PC-9 (cell line): ENCODE results near the gene SERPINE2. TPM values are rescaled to one million over a fixed set of nuclear protein-coding genes. Genes with fewer than 3 reads are reported as not detected.

Experiments
- BruUV-seq: library from RNA; stranded (reverse); fragments of 400-500 nt; replicated peaks from 2 replicates; lab custom pipeline; 2021; lab: Mats Ljungman, UMichigan
- CTCF ChIA-PET: fragments of 300-600 bp; sonication (Branson Sonifier 250); formaldehyde crosslinking; loops from one replicate; lab custom pipeline; 2022; ENCODE audit warnings: antibody characterized with exemption; lab: Charles Lee
- POLR2A ChIA-PET: fragments of 300-600 bp; sonication (Branson Sonifier 250); formaldehyde crosslinking; loops from one replicate; lab custom pipeline; 2022; ENCODE audit warnings: antibody characterized with exemption; ENCODE audit not compliant: unreplicated experiment; lab: Charles Lee
- DNase-seq, 2 experiments: peaks; one replicate each; pipeline versions ENCODE4 v3.0.0 to v3.0.0-alpha.2; 2015 to 2022; ENCODE audit warnings: mixed read lengths in 1 of 2
- H2AFZ ChIP-seq: fragments of 200-600 bp; sonication (generic); 2 replicates; pipeline ENCODE4 v1.8.1; 2017; ENCODE audit warnings: antibody characterized with exemption
- H3F3A ChIP-seq: fragments of 200-600 bp; sonication (generic); 2 replicates; pipeline ENCODE4 v1.8.1; 2017; ENCODE audit warnings: antibody characterized with exemption, mild to moderate bottlenecking, low read depth; ENCODE audit not compliant: insufficient read depth
- H3K27ac ChIP-seq: fragments of 200-600 bp; sonication (generic); 2 replicates; pipeline ENCODE4 v1.6.1; 2016; ENCODE audit warnings: mixed run types
- H3K27me3 ChIP-seq: fragments of 200-600 bp; sonication (generic); 2 replicates; pipeline ENCODE4 v1.6.1; 2016; ENCODE audit warnings: low read depth, mixed run types; ENCODE audit not compliant: insufficient read depth
- H3K36me3 ChIP-seq: fragments of 200-600 bp; sonication (generic); 2 replicates; pipeline ENCODE4 v1.6.1; 2016; ENCODE audit warnings: low read depth, mixed run types
- H3K4me1 ChIP-seq: fragments of 200-600 bp; sonication (generic); replicated peaks from 2 replicates; pipeline ENCODE4 v1.6.1; 2016; ENCODE audit warnings: mixed run types; ENCODE audit not compliant: insufficient read depth
- H3K4me2 ChIP-seq: fragments of 200-600 bp; sonication (generic); 2 replicates; pipeline ENCODE4 v1.6.1; 2017; ENCODE audit warnings: mixed run types
- H3K4me3 ChIP-seq: fragments of 200-600 bp; sonication (generic); 2 replicates; pipeline ENCODE4 v1.6.1; 2016; ENCODE audit warnings: mixed run types
- H3K79me2 ChIP-seq: fragments of 200-600 bp; sonication (generic); 2 replicates; pipeline ENCODE4 v1.6.1; 2017; ENCODE audit warnings: low read depth, mixed run types
- H3K9me2 ChIP-seq: fragments of 200-600 bp; sonication (generic); 2 replicates; pipeline ENCODE4 v1.8.1; 2017; ENCODE audit warnings: mild to moderate bottlenecking; ENCODE audit not compliant: insufficient read depth
- H3K9me3 ChIP-seq: fragments of 200-600 bp; sonication (generic); 2 replicates; pipeline ENCODE4 v1.8.1; 2016; ENCODE audit warnings: low read depth; ENCODE audit not compliant: insufficient read depth
- H4K20me1 ChIP-seq: fragments of 200-600 bp; sonication (generic); 2 replicates; pipeline ENCODE4 v1.8.1; 2017; ENCODE audit not compliant: insufficient read depth
- EZH2 ChIP-seq: fragments of 200-600 bp; sonication (generic); IDR thresholded peaks from 2 replicates; pipeline ENCODE4 v1.8.0; 2017; ENCODE audit warnings: antibody characterized with exemption, low read depth
- intact Hi-C: fragments of 100-400 bp; cut with micrococcal nuclease; formaldehyde crosslinking; loops from one replicate; pipeline ENCODE4 v1.10.0; 2022; ENCODE audit not compliant: unreplicated experiment
- total RNA-seq: library from RNA; stranded (reverse); gene quantifications from 2 replicates; pipeline ENCODE4 v1.2.3, GENCODE V29; 2021
- TF ChIP-seq, protein P1 (sequence below): fragments of 200-600 bp; sonication (generic); conservative IDR thresholded peaks from 2 replicates; pipeline ENCODE4 v1.6.1; 2017; ENCODE audit warnings: mixed run types, antibody characterized with exemption, mild to moderate bottlenecking, moderate library complexity

SERPINE2 gene
- total RNA-seq, 1 experiment from 2014 or later, result 110 TPM

DNA sequence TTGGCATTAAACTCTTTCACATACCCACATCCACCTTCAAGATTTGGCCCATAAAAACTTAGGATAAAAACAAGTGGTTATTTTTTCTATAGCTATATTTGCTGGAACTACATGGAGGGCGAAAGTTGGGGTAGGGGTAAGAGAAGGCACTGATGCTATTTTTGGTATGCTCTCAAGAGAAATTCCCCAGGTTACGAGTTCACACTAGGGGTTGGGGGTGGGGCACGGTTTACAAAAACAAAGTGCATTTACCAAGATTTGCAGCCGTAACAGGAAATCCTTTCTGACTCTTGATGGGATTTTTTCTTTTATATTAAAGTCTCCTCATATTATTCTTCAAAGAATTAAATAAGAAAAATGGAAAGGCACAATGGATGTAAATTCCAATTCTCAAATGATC lies 6.8 kb downstream of the SERPINE2 start:
- Histone ChIP-seq H3K27ac (no peak overlapping the region), H3K4me2 (no peak overlapping the region), H3K9me3 (no peaks in the 10 kb centered on the region), H3K79me2 (peaks cover 75% of the 10 kb centered on the region), H3F3A (no peaks in the 10 kb centered on the region), H3K4me1 (peaks cover 8% of the 10 kb centered on the region), H3K4me3 (no peak overlapping the region), H2AFZ (no peak overlapping the region), H4K20me1 (peaks cover 20% of the 10 kb centered on the region), H3K27me3 (no peaks in the 10 kb centered on the region), H3K36me3 (no peaks in the 10 kb centered on the region), H3K9me2 (no peaks in the 10 kb centered on the region)
- ChIA-PET CTCF (no interaction called here), POLR2A (no interaction called here)
- no TSS peak for BruUV-seq
- no peak for DNase-seq
- TF ChIP-seq, protein P1, sequence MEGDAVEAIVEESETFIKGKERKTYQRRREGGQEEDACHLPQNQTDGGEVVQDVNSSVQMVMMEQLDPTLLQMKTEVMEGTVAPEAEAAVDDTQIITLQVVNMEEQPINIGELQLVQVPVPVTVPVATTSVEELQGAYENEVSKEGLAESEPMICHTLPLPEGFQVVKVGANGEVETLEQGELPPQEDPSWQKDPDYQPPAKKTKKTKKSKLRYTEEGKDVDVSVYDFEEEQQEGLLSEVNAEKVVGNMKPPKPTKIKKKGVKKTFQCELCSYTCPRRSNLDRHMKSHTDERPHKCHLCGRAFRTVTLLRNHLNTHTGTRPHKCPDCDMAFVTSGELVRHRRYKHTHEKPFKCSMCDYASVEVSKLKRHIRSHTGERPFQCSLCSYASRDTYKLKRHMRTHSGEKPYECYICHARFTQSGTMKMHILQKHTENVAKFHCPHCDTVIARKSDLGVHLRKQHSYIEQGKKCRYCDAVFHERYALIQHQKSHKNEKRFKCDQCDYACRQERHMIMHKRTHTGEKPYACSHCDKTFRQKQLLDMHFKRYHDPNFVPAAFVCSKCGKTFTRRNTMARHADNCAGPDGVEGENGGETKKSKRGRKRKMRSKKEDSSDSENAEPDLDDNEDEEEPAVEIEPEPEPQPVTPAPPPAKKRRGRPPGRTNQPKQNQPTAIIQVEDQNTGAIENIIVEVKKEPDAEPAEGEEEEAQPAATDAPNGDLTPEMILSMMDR, result no peak
- TF ChIP-seq EZH2, result no peak
- intact Hi-C loops, result no loop called here

DNA sequence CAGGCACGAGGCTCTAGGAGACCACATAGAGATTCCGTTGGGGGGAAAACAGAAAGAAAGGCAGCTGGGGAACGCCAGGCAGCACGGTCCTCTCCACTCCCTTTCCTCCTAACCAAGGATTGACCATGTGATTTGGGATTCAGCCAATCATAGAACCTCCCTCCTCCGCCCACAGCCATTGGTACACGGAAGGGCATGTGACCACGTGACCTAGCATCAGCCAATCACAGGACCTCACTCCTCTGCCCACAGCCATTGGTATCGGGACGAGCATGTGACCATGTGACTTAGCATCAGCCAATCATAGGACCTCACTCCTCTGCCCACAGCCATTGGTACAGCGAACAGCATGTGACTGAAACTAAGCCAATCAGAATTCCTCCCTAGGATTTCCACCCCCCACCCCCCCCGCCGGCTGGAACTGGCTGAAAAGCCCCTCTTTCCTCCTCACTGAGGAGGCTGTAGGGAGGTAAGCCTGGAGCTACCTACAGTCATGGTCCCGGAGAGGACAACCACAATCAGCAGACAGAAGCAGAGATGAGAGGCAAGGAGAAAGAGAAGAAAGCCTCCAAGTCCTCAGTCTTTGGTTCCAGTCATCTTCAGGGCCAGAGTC lies 7.6 kb downstream of the SERPINE2 start:
- TF ChIP-seq, protein P1, result no peak
- TF ChIP-seq EZH2, result no peak
- H3K4me2 ChIP-seq, result no peak overlapping the region
- H3K9me2 ChIP-seq, result no peaks in the 10 kb centered on the region
- BruUV-seq, result no TSS peak
- peaks cover 72% of the 10 kb centered on the region for H3K79me2 ChIP-seq
- ChIA-PET POLR2A (interaction anchor here (0.7 kb wide), 1 partner anchor 216 kb away, joined by 3 read pairs; no protein-coding TSS in a partner anchor), CTCF (no interaction called here)
- H3K9me3 ChIP-seq, result no peaks in the 10 kb centered on the region
- no peak overlapping the region for H3K4me3 ChIP-seq
- H2AFZ ChIP-seq, result no peak overlapping the region
- H3K4me1 ChIP-seq, result no peaks in the 10 kb centered on the region
- no peaks in the 10 kb centered on the region for H3F3A ChIP-seq
- no peaks in the 10 kb centered on the region for H3K36me3 ChIP-seq
- intact Hi-C loops, result no loop called here
- H4K20me1 ChIP-seq, result peaks cover 13% of the 10 kb centered on the region; the same call in 1 of the 2 replicates
- H3K27me3 ChIP-seq, result no peaks in the 10 kb centered on the region
- H3K27ac ChIP-seq, result no peak overlapping the region
- no peak for DNase-seq

DNA sequence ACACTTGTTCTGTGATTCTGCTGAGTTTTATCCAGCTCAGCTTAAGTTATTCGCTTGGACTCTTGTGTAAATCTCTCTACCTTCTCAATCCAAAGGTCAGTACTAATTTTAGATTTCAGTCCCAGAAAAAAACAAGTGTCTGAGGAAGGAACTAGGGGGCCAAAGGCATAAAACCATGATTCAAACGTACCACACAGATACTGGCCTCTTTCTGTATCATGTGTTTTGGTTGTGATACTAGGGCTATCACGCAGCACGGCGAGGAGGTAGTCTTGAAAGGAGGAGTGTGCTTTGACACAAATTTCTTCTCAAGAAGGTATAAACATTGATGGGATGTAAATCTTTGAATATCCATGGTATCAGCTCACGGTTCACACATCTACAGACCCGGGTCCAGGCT lies 8.3 kb downstream of the SERPINE2 start:
- Histone ChIP-seq H3K9me3 (no peaks in the 10 kb centered on the region), H3F3A (no peaks in the 10 kb centered on the region), H3K27me3 (no peaks in the 10 kb centered on the region), H3K36me3 (no peaks in the 10 kb centered on the region), H3K9me2 (no peaks in the 10 kb centered on the region), H3K79me2 (peaks cover 74% of the 10 kb centered on the region), H3K27ac (no peak overlapping the region), H4K20me1 (peaks cover 13% of the 10 kb centered on the region; the same call in 1 of the 2 replicates), H3K4me2 (no peak overlapping the region), H3K4me1 (no peaks in the 10 kb centered on the region), H2AFZ (no peak overlapping the region), H3K4me3 (no peak overlapping the region)
- ChIA-PET POLR2A (interaction anchor here (0.7 kb wide), 1 partner anchor 215 kb away, joined by 3 read pairs; no protein-coding TSS in a partner anchor), CTCF (no interaction called here)
- intact Hi-C loops, result no loop called here
- no peak for TF ChIP-seq EZH2
- TF ChIP-seq, protein P1, result no peak
- BruUV-seq, result no TSS peak
- no peak for DNase-seq
